Stimulated activated CD8-positive, alpha-beta memory T cell treated with anti-CD3 and anti-CD28 coated beads, Interleukin-12 subunit alpha, Interleukin-12 subunit beta, amount 100 ng/mL, for 24 hours (primary cell): Measurements from ENCODE around the gene ZDHHC11B.
A peak's percentile ranks its signal among the peaks of the same experiment; 100 is the strongest.
"Not testable (repeated sequence)": the region's sequence is repeated elsewhere in the genome, so short reads cannot be mapped to it uniquely, and the experiment has no call there.

Experiments
- DNase-seq: peaks from one replicate; pipeline ENCODE4 v3.0.0-alpha.2; 2020; ENCODE audit errors: extremely low read depth

ZDHHC11B gene

DNA sequence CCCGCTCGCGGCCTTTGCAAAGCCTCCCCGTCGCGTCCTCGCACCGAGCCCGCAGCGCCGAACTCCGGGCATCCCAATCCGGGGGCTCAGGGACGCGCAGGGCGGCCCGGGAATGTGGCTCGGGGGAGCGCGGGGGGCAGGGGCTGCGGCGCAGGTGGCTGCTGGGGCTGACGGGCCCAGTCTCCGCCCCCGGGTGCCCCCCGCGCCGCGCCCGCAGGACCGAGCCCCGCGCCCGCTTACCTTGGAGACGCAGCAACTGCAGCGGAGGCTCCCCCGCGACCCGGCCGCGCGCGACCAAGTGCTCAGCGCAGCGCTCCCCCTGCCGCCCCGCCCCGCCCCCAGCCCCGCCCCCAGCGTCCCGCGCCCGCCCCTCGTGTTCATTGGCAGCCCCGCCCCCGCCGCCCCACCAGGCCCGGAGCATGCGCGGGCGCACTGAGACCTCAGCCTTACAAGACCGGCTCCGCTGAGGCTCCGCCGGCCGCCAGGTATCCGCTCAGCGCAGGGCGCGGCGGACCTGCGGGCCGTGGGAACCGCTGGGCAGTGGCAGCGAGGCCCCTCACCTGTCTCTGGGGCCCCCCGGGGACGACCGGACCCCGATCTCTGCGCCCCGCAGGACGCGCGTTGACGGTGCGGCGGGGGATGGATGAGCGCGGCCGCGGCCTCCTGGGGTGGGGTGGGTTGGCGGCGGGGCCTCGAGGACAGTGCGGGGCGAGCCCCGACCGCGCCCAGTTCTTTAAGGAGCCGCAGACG, at the start of gene ZDHHC11B:
Gene ZDHHC11B, minus strand, starts transcription at position 302 of the 750 bp plus-strand sequence. CDS start 17,810 bp downstream, outside the sequence.
- DNase-seq = peak; percentile 89

GRCh38 chr5:834013-834412, 49.5 kb upstream of the ZDHHC11B start:
- DNase-seq = not testable (repeated sequence)

- not testable (repeated sequence) for DNase-seq
Observed at GRCh38 chr5:828194-828593, 43.7 kb upstream of the ZDHHC11B start.

GRCh38 chr5:825544-825943, 41.0 kb upstream of the ZDHHC11B start:
- DNase-seq = not testable (repeated sequence)

- DNase-seq = no peak
Observed at GRCh38 chr5:821504-821903, 37.0 kb upstream of the ZDHHC11B start.

GRCh38 chr5:820245-820644, 35.7 kb upstream of the ZDHHC11B start:
- DNase-seq = no peak

DNA sequence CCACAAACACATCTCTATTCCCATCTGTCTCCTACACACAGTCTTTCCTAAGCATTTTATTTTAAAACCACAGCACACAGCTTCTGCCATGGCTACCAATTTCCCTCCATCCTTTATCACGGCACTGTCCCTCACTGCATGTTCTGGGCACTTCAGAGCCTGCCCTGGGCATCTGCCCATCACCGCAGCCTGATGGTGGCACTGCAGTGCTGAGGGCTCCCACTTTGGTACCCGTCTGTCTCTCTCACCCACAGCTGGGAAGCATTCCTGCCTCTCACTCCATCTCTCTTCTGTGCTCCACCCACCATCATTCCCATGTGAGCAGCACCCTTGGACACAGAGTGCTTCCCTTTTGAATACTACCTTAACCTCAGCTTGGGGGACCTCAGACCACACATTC, 34.5 kb upstream of the ZDHHC11B start:
- DNase-seq = no peak

DNA sequence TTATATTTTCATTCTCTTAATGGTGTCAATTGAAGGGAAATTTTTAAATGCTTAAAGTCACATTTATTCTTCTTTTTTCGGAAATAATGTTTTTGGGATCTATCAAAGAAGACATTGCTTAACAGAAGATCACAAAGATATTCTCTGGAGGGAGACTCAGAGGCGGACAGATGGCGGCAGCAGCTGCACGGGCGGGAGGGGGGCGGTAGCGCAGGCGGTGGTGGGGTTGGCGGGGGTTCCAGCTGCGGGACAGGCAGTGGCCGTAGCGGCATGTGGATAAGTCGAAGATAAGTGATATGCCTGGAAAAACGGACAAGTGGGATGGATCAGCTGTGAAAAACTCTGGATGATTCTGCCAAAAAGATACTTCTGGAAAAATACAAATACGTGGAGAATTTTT, 31.6 kb upstream of the ZDHHC11B start:
- no peak for DNase-seq

- no peak for DNase-seq
Observed at GRCh38 chr5:815449-815848, 30.9 kb upstream of the ZDHHC11B start.

DNA sequence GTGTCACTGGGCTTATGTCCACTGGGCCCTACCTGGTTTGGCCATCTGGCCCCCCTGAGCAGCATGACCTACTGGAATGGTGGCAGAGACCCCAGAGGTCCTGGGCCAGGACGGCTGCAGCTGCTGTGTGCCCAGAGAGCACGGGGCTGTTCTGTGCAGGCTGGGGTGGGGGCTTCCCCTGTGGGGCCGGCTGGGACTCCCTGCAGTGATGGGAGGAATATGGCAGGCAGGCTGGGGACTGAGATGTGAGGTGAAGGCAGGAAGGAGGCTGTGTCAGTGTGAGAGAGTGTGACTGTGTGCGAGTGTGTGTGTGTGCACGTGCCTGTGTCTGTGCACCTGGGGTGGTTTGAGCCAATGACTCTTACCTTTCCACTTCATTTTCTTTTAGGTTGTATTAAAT, 29.0 kb upstream of the ZDHHC11B start:
- not testable (repeated sequence) for DNase-seq

- not testable (repeated sequence) for DNase-seq
Observed at GRCh38 chr5:811384-811783, 26.9 kb upstream of the ZDHHC11B start.

GRCh38 chr5:807719-808514, 23.4 kb upstream of the ZDHHC11B start:
- DNase-seq = not testable (repeated sequence)

DNA sequence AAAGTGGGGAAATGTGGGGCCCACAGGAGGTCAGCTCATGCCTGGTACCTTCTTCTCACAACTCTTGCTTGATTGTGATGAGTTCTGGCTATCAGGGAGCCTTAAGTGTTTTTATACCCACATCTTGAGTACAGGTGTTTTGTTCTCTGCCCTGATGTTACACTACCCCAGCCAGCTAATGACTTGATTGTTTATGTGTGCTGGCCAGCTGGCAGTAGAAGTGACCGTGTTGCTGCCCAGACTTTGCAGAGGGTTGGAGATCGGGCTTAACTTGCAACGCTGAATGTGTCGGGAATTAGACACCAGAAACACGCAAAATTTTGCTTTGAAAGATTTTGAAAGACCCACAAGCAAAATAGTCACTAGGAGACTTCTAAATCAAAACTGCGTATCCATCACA, 16.9 kb upstream of the ZDHHC11B start:
- no peak for DNase-seq

- not testable (repeated sequence) for DNase-seq
Observed at GRCh38 chr5:801055-801454, 16.5 kb upstream of the ZDHHC11B start.

DNA sequence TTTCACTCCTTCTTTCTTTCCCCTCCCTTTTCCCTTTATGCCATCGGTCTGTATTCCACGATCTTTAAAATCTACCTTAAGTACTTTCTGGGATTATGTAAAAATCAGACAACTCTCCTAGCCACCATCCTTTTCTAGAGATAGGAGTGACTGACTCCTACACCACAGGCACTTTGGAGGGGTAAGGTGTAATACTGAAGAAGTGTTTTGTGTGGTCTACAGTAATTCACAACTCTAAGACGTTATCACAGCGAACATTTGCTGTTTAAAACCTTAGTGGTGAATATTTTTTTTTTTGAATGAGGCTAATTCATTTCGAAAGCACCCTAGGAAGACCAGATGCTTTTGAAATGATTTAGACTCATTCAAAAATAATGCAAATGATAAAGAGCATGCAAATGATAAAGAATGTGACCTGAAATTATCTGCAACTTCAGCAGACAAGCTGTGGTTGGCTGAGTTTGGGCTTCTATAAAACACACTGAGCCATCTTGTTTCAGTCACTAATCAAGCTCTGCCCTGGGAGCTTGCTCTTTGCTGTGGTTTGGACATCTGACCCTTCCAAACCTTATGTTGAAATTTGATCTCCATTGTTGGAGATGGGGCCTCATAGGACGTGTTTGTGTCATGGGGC, 14.1 kb upstream of the ZDHHC11B start:
- not testable (repeated sequence) for DNase-seq

- DNase-seq = not testable (repeated sequence)
Observed at GRCh38 chr5:797986-798385, 13.5 kb upstream of the ZDHHC11B start.

DNA sequence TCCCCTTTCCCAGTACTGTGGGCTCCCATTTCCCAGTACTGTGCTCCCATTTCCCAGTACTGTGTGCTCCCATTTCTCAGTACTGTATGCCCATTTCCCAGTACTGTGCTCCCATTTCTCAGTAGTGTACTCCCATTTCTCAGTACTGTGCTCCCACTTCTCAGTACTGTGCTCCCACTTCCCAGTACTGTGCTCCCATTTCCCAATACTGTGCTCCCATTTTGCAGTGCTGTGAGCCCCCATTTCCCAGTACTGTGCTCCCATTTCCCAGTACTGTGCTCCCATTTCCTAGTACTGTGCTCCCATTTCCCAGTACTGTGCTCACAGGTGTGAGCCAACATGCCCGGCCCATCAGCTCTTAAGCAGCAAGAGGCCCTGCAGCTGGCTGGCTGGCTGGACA, 11.3 kb upstream of the ZDHHC11B start:
- not testable (repeated sequence) for DNase-seq

DNA sequence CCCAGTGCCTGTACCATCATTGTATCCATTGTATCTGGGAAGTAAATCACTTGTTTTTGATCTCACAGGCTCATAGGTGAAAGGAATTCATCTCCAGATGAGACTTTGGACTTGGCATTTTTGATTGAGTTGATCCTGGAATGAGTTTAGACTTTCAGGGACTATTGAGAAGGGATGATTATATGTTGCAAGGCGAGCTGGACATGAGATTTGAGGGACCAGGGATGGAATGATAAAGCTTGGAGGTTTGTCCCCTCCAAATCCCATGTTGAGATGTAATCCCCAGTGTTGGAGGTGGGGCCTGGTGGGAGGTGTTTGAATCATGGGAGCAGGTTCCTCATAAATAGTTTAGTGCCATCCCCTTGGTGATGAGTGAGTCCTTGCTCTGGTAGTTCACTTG, 10.4 kb upstream of the ZDHHC11B start:
- not testable (repeated sequence) for DNase-seq

- not testable (repeated sequence) for DNase-seq
Observed at GRCh38 chr5:788703-789102, 4.2 kb upstream of the ZDHHC11B start.

- DNase-seq = not testable (repeated sequence)
Observed at GRCh38 chr5:787857-788233, 3.3 kb upstream of the ZDHHC11B start.

DNA sequence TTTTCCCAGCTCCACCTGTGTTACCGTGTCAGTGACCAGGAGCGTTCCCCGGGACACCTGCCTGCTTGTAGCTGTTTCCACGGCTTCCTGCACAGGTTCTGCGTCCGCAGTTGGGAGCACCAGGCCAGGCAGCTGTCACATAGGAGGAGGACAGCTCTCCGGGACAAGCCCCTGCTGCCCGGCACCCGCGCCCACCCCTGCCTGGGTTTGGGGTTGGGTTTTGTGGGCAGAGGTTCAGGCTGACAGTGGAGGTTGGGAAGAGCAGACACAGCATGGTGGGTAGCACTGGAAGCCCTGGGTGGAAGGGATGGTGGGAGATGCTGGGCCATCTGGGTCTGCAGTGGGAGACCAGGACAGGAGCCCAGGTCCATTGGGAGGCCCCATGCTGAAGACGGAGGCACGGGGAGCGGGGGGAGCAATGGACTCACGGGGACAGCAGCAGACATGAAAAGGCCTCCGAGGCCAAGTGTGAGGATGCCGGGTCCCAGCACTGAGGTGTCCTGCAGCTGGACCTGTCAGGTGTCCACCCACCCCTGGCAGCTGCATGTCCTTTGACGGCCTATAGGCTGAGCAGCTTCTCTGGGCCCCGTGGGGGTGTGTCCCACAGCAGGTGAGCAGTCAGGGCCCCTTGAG, 2.8 kb upstream of the ZDHHC11B start:
- DNase-seq = not testable (repeated sequence)

GRCh38 chr5:785181-785705, 714 bp upstream of the ZDHHC11B start:
- DNase-seq = not testable (repeated sequence)
